Measurements from ENCODE around the gene PSD2. TPM values are rescaled to one million over a fixed set of nuclear protein-coding genes. Genes with fewer than 3 reads are reported as not detected.

Gene PSD2
- polyA plus RNA-seq, 3 donors = 2.0 to 2.6 (median 2.2) TPM

DNA sequence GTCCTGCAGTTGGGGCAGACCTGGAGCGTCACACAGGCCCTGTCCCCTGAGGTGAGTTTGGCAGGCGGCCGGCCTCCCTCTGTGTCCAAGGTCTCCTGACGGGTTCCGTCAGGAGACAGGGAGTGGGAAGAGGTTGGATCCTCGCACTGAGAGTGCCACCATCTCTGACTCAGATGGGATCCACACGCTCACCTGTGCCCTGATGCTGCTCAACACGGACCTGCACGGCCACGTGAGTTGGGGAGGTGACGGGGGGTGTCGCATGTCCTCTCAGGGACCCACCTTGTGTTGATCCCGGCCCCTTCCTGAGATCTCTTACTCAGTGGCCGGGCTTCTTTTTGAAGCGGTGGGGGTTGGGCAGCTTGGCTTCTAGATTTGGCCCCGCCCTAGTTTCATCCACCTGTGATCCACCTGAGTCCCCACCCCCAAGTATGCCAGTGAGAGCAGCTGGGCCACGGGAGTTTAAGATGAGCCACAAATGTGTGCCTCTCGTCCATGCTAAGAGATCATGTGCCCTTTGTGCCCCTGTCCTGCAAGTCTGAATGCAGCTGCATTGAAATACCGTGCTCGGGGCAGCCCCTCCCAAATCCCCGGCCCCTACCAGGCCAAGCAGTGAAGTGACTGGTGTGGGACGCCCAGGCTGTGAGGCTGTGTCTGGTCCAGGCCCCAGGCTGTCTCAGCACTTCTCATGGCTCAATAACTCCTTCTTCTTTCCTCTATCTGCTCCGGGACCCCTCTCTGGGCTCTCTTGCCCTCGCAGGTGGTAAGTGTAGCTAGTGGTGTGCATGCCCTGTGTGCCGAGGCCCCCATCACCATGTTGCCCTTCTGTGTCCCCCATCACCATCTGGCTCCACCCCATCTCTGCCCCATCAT lies 27.2 kb downstream of the PSD2 start:
- DNase-seq (ENCODE audit: extremely low read depth in 1 of 11, low read depth in 9 of 11, low spot score in 4 of 11) = no peak

DNA sequence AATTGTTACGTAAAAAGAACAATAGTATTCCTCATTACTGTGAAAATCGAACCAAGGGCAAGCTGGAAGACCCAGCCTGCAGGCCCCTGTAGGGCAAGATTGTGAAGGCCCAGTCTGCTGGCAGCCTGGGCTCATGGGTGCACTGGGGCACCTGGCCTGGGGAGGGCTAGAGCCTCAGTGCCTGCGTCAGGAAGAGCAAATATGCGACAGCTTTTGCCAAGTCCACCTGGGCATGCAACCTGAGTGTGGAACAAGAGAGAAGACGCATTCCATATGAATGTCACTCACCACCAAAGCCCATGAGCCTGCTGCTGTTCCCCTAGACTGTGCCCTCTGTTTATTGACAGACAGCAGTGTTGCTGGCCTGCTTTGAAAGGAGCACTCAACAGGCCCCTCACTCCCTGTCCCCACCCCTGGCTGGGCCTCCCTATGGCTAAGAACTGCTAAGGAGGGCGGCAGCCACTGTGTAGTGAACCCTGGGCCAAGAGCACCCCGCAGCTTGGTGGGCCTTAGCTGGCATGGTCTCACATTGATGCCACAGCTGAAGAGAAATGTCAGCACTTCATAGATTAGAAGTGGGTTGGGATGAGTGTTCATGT lies 28.2 kb downstream of the PSD2 start:
- DNase-seq (ENCODE audit: extremely low read depth in 1 of 11, low read depth in 9 of 11, low spot score in 4 of 11) = no peak

DNA sequence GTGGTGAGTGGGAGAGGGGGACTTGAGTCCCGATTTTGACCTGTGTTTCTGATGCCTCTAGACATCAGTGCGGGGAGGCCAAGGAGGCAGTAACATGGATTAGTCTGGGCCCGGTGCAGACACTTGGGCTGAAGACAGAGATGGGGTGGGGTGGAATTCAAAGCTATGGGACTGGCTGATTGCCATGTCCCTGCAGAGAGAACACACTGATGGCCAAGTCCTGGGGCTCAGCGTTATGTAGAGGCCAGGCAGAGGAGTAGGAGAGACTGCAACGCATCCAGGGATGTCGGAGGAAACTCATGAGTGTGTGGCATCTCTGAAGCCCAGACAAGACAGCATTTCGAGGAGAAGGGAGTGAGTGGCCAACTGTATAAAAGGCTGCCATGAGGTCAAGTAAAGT lies 30.1 kb downstream of the PSD2 start:
- no peak for DNase-seq (ENCODE audit: extremely low read depth in 1 of 11, low read depth in 9 of 11, low spot score in 4 of 11)

DNA sequence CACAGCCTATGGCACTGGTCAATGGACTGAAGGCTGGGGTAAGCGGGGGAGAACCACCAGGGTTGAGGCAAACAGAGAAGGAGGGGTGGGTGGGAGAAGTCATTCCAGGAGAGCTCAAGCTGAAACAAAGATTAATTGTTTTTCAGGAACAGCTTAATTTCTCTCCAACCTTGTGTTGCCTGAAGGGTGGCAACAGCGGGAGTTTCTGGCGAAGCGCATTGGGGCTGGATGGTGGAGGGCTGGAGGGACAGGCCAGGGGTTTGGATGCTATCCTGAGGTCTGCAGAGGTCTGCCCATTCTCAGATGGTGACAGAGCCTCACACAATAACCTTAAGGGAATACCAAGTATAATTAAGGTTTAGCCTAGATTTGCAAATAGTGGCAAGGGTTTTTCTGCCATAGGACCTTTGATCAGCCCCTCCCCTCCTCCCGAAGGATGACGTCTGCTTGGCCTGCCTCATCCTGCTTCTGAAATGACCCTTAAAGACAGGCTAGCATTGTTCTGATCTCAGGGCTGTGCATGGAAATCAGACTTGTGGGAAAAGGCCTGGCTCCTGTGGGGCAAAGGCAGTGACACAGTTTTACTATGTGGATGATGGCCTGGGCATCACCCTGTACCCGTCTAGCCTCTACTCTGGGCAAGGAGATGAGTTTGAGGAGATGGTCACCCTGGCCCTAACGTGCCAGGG lies 32.7 kb downstream of the PSD2 start:
- no peak for DNase-seq (ENCODE audit: extremely low read depth in 1 of 11, low read depth in 9 of 11, low spot score in 4 of 11)

DNA sequence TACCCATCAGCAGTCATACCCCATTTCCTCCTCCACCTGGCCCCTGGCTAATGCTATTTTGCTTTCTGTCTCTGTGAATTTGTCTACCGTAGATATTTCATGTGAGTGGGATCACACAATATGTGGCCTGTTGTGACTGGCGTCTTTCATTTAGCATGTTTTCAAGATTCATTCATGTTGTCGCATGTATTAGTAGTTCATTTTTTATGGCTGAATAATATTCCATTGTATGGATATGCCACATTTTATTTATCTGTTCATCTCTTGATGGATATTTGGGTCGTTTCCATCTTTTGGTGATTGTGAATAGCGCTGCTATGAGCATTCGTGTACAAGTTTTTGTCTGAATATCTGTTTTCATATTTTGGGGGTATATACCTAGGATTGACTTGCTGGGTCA lies 33.9 kb downstream of the PSD2 start:
- no peak for DNase-seq (ENCODE audit: extremely low read depth in 1 of 11, low read depth in 9 of 11, low spot score in 4 of 11)

DNA sequence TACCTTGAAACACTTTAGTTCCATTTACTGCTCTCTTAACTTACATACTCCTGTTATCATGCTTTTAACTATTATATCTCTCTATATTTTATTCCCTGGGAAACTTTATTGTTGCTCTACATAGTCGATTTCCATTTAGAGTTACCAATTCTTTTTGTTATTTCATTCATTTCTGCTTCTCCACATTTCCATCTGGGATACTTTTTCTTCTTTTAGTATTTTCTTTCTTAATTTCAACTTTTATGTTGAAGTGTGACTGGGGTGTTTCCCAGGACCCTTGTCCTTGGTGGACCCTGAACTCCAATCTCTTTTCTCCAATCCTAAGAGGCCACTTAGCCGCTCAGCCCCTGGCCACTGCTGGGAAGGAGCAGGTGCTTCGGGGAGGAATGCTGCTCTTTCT lies 36.0 kb downstream of the PSD2 start:
- no peak for DNase-seq (ENCODE audit: extremely low read depth in 1 of 11, low read depth in 9 of 11, low spot score in 4 of 11)

DNA sequence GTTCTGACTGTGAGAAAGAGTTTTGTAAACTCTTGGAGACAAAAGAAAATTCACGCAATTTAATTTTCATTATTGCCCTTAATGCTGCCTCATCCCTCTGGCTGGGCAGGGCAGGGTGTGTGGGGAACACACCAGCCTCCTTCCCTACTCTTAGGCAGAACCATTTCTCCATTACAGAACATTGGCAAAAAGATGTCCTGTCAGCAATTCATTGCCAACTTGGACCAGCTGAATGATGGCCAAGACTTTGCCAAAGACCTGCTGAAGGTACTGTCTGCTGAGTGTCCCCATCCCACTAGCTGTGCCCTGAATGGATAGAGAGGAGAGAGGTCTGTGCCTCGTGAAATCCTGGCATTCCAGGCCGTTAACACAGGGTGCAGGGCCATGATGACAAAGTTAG lies 37.9 kb downstream of the PSD2 start:
- DNase-seq (ENCODE audit: extremely low read depth in 1 of 11, low read depth in 9 of 11, low spot score in 4 of 11) = no peak

DNA sequence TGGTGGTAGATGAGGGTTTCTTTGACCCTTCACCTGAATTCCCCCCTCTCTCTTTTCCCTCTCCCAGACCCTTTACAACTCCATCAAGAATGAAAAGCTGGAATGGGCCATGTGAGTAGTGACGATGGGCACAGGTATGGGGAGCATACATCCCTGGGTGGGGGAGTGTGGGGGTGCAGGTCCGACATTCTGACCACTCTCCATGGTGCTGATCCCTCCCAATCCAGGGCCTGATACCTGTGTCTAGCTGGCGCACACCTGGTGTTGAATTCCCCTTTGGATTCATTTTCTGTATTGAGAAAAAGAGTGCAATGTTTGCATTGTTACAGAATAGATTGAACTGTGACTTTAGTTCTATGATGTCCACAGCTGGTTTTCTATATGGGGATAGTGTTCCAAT lies 40.0 kb downstream of the PSD2 start:
- no peak for DNase-seq (ENCODE audit: extremely low read depth in 1 of 11, low read depth in 9 of 11, low spot score in 4 of 11)

DNA sequence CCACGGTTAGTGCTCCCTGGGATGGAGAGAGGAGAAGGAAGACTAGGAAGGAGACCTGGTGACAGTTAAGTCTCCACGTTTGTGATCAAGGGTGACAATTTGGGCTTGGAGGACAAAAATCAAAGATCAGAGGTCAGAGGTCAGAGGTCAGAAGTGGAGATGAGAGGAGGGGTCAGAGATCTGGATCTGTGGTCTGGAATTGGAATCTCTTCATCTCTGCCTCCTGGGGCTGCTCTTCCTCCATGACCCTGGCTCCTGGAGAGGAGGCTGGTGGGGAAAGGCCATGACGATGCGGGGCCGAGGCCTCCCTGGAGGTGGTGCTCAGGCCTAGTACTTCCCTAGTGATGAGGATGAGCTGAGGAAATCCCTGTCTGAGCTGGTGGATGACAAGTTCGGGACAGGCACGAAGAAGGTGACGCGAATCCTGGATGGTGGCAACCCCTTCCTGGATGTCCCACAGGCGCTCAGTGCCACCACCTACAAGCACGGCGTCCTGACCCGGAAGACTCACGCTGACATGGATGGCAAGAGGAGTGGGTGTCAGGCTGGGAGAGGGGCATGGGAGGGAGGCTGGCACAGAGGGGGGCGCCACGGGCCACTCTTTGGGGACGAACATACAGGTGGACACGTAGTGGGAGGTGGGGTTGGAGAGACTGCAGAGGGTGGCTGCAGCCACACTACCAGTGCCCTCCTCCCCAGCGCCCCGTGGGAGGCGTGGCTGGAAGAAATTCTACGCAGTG lies 41.0 kb downstream of the PSD2 start:
- DNase-seq (ENCODE audit: extremely low read depth in 1 of 11, low read depth in 9 of 11, low spot score in 4 of 11) = no peak

DNA sequence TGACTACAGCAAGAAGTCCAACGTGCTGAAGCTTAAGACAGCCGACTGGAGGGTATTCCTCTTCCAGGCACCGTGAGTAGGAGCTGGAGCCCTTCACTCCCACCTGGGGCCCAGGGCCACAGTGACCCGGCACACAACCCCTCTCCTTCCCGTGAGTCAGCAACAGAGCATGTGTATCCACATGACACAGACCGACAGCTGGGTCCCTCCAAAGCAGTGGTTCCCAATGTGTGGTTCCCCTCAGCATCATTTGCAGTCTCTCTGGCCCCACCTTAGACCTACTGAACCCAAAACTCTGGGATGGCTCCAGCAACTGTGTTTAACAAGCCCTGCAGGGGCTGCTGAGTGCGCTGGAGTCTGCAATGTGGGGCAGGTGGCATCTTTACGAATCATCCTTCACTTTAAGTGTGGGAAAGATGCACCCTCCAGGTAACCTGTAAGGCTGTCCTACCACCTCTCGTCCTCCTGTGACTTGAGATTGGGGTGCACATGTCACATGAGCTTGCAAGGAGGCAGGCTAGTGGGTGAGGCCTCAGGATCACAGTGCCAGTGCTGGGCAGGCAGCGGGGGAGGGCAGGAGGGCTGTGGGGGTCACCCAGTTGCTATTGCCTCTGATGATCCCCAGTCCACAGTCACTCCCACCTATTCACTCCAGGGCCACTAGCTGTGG lies 42.2 kb downstream of the PSD2 start:
- DNase-seq (ENCODE audit: extremely low read depth in 1 of 11, low read depth in 9 of 11, low spot score in 4 of 11) = no peak

DNA sequence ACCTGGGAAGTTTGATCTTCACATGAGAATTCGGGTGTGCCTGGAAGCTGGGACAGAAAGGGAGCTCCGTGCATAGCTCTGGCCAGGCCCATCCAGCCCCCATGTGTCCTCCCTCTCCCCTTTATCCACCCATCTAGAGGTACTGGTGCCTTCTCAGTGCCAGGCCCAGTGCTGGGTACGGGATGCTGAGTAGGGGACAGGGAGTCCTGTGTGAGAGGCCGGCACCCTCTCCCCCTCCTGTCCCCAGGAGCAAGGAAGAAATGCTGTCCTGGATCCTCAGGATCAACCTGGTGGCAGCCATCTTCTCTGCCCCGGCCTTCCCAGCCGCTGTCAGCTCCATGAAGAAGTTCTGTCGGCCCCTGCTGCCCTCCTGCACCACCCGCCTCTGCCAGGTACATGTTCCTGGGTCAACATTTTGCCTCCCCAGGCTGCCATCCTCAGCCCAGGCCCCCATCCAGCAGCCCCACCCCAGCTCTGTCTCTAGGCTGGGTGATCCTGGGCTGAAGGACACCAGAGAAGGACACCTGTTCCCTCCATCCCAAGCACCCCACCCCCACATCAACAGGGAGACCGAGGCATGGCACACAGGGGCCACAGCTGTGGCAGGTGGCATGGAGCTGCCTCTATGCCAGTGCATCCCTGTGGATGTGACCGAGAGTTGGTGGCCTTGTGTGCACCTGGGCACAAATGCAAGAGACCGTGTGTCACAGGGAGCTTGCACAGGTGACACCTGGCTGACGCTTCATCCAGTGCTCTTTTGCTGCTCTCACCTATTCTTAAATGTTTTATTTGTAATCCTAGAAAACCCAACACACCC lies 43.0 kb downstream of the PSD2 start:
- no peak for DNase-seq (ENCODE audit: extremely low read depth in 1 of 11, low read depth in 9 of 11, low spot score in 4 of 11)

DNA sequence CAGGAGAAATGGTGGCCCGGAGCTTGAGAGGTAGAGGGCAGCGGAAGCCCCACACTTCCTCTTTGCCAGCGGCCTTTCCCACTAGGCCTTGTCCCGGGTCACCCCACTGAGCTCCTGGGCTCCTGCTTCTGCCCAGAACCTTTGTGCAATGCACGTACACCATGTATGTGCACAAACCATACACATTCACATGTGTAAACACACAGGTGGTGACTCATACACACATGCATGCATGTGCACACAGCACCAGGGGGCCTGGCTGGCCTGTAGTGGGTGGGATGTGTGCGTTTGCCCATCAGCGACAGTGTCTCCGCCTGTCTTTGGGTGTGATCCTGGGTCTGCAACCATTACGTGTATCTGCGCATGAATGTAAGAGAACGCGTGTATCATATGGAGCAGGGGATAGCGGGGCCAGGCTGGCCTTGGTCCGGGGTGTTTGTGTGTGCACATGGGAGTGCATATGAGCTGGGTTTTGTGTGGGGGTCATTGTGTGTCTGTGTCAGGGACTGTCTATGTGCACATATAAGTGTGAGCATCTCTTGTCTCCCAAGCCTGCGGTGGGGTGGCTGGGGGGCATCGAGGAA lies 43.7 kb downstream of the PSD2 start:
- DNase-seq (ENCODE audit: extremely low read depth in 1 of 11, low read depth in 9 of 11, low spot score in 4 of 11) = no peak

DNA sequence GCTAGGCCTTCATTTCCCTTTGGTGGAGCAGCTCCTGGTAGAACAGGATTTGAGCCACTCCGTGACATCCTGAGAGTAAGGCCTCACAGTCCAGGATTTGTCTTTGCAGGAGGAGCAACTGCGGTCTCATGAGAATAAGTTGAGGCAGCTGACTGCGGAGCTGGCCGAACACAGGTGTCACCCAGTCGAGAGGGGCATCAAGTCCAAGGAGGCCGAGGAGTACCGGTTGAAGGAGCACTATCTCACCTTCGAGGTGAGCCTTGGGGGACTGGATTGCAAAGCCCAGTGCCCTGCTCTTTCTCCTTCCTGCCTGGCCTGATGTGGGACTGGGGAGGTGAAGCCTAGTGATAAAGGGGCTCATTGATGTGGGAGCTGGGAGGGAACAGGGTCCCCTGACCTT lies 44.3 kb downstream of the PSD2 start:
- DNase-seq (ENCODE audit: extremely low read depth in 1 of 11, low read depth in 9 of 11, low spot score in 4 of 11) = no peak

DNA sequence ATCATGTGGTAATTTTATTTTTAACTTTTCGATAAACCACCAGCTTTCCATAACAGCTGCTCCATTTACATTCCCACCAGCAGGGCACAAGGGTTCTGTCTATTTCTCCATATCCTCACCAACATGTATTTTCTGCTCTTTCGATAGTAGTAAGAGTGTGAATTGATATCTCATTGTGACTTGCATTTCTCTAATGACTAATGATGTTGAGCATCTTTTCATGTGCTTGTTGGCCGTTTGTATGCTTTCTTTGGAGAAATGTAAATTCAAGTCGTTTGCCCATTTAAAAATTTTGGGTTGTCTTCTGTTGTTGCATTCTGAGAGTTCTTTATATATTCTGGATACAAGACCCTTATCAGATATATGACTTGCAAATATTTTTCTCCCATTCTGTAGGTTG lies 45.9 kb downstream of the PSD2 start:
- DNase-seq (ENCODE audit: extremely low read depth in 1 of 11, low read depth in 9 of 11, low spot score in 4 of 11) = no peak

DNA sequence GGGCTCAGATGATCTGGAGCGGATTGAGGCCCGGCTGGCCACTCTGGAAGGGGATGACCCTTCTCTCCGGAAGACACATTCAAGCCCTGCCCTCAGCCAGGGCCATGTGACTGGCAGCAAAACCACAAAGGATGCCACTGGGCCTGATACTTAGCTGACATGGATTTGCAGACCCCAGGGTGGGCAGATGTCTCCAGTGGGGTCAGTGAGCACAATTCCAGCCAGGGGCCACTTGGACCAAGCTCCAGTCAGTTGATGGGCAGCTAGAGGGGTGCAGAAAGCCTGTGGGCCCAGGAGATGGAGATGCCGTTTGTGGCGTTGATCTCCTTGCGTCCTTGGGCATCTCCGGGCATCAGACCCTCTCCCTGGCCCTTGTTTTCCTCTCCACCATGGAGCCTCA lies 46.7 kb downstream of the PSD2 start:
- DNase-seq (ENCODE audit: extremely low read depth in 1 of 11, low read depth in 9 of 11, low spot score in 4 of 11) = no peak

DNA sequence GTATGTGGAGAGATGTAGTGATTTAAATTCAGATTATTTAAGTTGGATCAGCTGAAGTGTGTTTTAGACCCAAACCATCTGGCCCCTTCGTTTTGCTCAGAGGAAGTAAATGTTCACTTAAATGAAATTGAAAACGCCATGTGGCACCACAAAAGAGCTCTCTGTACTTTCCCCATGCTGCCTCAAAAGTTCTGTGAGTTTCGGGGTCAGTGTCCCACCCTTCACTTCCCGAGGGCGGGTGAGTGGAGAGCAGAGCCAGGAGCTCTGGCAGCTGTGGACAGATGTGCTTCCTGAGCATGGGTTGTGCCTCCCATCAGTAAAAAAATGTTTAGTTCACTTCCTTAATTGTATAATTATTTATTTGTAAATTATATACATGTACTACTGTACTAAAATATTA lies 48.4 kb downstream of the PSD2 start:
- no peak for DNase-seq (ENCODE audit: extremely low read depth in 1 of 11, low read depth in 9 of 11, low spot score in 4 of 11)

DNA sequence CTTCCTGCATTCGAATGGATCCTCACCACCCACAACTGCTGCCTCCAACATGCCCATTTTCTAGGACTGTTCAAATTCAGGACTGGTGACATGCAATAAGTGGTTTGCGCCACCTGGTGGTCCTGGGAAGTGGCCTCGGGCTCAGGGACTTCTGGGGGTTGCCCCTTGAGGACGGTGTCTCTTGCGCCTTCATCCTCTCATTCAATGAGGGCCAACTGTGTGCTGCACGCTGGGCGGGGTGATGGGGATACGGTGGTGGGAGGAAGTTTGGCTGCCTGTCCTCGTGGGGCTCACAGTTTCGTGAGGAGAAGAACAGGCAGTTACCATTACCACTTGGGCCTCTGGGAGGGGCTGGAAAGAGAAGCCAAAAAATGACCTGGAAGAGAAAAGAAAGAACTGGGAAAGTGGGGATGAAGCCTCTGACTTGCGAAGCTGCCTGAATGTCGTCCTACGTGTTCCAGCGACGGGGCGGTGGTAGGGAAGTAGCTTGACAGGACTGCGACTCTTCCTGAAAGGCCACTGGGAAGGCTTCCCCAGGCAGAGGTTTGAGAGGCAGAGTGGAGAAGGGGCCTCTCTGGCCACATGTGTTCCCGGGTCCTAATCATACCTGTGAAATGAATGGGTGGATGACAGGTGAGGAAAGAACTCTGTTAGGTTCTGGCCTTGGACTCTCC lies 49.0 kb downstream of the PSD2 start:
- peak in 7 of 11 donors; percentile 32 to 54 (median 45) for DNase-seq (ENCODE audit: extremely low read depth in 1 of 11, low read depth in 9 of 11, low spot score in 4 of 11)
